Fibroblast of lung (primary cell): ENCODE data around the gene CTNND2. TPM values are rescaled to one million over a fixed set of nuclear protein-coding genes. Genes with fewer than 3 reads are reported as not detected.
A peak's percentile ranks its signal among the peaks of the same experiment; 100 is the strongest.

Experiments
- DNase-seq, 2 donors: peaks; one replicate each; pipeline versions ENCODE4 v3.0.0 to v3.0.0-alpha.2; 2010; ENCODE audit warnings: low read depth in 2 of 2
- H2AFZ ChIP-seq: 2 replicates; pipeline ENCODE4 v1.5.1; 2012; ENCODE audit warnings: low read length, control low read depth, inconsistent platforms
- H3K27ac ChIP-seq: 2 replicates; pipeline ENCODE4 v1.5.1; 2011; ENCODE audit warnings: low read length, control low read depth; ENCODE audit not compliant: insufficient read depth
- H3K27me3 ChIP-seq: 2 replicates; pipeline ENCODE4 v1.5.1; 2011; ENCODE audit warnings: mild to moderate bottlenecking, low read length; ENCODE audit not compliant: control insufficient read depth, insufficient read depth
- H3K36me3 ChIP-seq: 2 replicates; pipeline ENCODE4 v1.5.1; 2011; ENCODE audit warnings: low read length; ENCODE audit not compliant: control insufficient read depth, insufficient read depth
- H3K4me1 ChIP-seq: 2 replicates; pipeline ENCODE4 v1.5.1; 2011; ENCODE audit warnings: low read length; ENCODE audit not compliant: control insufficient read depth, insufficient read depth; ENCODE audit errors: extremely low read depth
- H3K4me2 ChIP-seq: 2 replicates; pipeline ENCODE4 v1.5.1; 2011; ENCODE audit warnings: low read length, control low read depth; ENCODE audit not compliant: insufficient read depth; ENCODE audit errors: extremely low read depth
- H3K4me3 ChIP-seq, 4 experiments: fragments of 200-600 bp in 1 of 4; sonication (generic) in 1 of 4; replicated peaks in 1 of 4; 2 replicates each; pipeline ENCODE4 v1.5.1; 2011 to 2016; ENCODE audit warnings: low read length in 4 of 4, low read depth in 3 of 4, mild to moderate bottlenecking in 3 of 4, control low read depth in 2 of 4, inconsistent platforms in 1 of 4, mixed read lengths in 1 of 4; ENCODE audit not compliant: insufficient read depth in 1 of 4; ENCODE audit errors: control extremely low read depth in 1 of 4
- H3K79me2 ChIP-seq: 2 replicates; pipeline ENCODE4 v1.5.1; 2012; ENCODE audit warnings: mild to moderate bottlenecking, low read length, inconsistent platforms; ENCODE audit not compliant: control insufficient read depth, insufficient read depth
- H3K9ac ChIP-seq: 2 replicates; pipeline ENCODE4 v1.5.1; 2011; ENCODE audit warnings: mild to moderate bottlenecking, low read length, control low read depth; ENCODE audit not compliant: insufficient read depth
- H3K9me3 ChIP-seq: 2 replicates; pipeline ENCODE4 v1.5.1; 2012; ENCODE audit warnings: low read depth, low read length; ENCODE audit not compliant: control insufficient read depth, insufficient read depth
- H4K20me1 ChIP-seq: 2 replicates; pipeline ENCODE4 v1.5.1; 2011; ENCODE audit warnings: low read length; ENCODE audit not compliant: control insufficient read depth, insufficient read depth; ENCODE audit errors: extremely low read depth
- CTCF ChIP-seq, 2 donors: IDR thresholded peaks in 1 of 2; conservative IDR thresholded peaks in 1 of 2; 1 replicate in 1 of 2; 2 replicates in 1 of 2; pipeline ENCODE4 v1.5.1; 2011 to 2012; ENCODE audit warnings: low read length in 2 of 2, control low read depth in 1 of 2, inconsistent platforms in 1 of 2, low read depth in 1 of 2, mild to moderate bottlenecking in 1 of 2
- EZH2 ChIP-seq: IDR thresholded peaks from 2 replicates; pipeline ENCODE4 v1.5.1; 2012; ENCODE audit warnings: low read length, control low read depth, mild to moderate bottlenecking; ENCODE audit errors: missing control alignments
- polyA plus RNA-seq, 2 donors: library from polyadenylated mRNA; depleted of rRNA in 1 of 2; stranded (reverse) in 1 of 2; unstranded in 1 of 2; fragments of >200 nt; gene quantifications; 2 replicates each; pipeline ENCODE4 v1.2.1, GENCODE V29; 2011 to 2012; ENCODE audit warnings: missing spikeins in 1 of 2
- total RNA-seq: library from RNA; depleted of rRNA; stranded (reverse); fragments of >200 nt; gene quantifications from 2 replicates; pipeline ENCODE4 v1.2.1, GENCODE V29; 2014

The CTNND2 gene
- total and polyA plus RNA-seq, 2 donors (not counting 1 experiment from before 2014, with no cell fraction given) = not detected

GRCh38 chr5:11298877-11299276, 605.4 kb downstream of the CTNND2 start:
- DNase-seq = no peak
- Histone ChIP-seq H3K9me3 (no peaks in the 10 kb centered on the region), H3K4me3 (no peak overlapping the region), H3K79me2 (no peaks in the 10 kb centered on the region), H3K4me1 (no peaks in the 10 kb centered on the region), H2AFZ (no peak overlapping the region), H3K27ac (no peak overlapping the region), H3K27me3 (no peaks in the 10 kb centered on the region), H3K9ac (no peak overlapping the region), H4K20me1 (no peaks in the 10 kb centered on the region), H3K36me3 (no peaks in the 10 kb centered on the region), H3K4me2 (no peak overlapping the region)
- TF ChIP-seq CTCF (conservative IDR thresholded peaks at IDR 0.05 in 1 of 2, IDR thresholded peaks at IDR 0.05 in 1 of 2; ENCODE audit: low read depth in 1 of 2, low read length in 2 of 2) = no peak
- TF ChIP-seq EZH2 = no peak

GRCh38 chr5:11293523-11293922, 610.7 kb downstream of the CTNND2 start:
- H3K27ac ChIP-seq = no peak overlapping the region
- H3K9ac ChIP-seq = no peak overlapping the region
- no peaks in the 10 kb centered on the region for H4K20me1 ChIP-seq
- H3K4me1 ChIP-seq = no peaks in the 10 kb centered on the region
- H3K4me2 ChIP-seq = no peak overlapping the region
- TF ChIP-seq CTCF (conservative IDR thresholded peaks at IDR 0.05 in 1 of 2, IDR thresholded peaks at IDR 0.05 in 1 of 2; ENCODE audit: low read depth in 1 of 2, low read length in 2 of 2) = no peak
- no peak for TF ChIP-seq EZH2
- peak in 1 of 2 donors; percentile 11 for DNase-seq
- no peak overlapping the region for H2AFZ ChIP-seq
- no peaks in the 10 kb centered on the region for H3K79me2 ChIP-seq
- H3K9me3 ChIP-seq = no peaks in the 10 kb centered on the region
- H3K4me3 ChIP-seq = no peak overlapping the region
- H3K27me3 ChIP-seq = no peaks in the 10 kb centered on the region
- no peaks in the 10 kb centered on the region for H3K36me3 ChIP-seq

GRCh38 chr5:11292648-11293356, 611.4 kb downstream of the CTNND2 start:
- no peaks in the 10 kb centered on the region for H3K36me3 ChIP-seq
- H3K27ac ChIP-seq = no peak overlapping the region

More at GRCh38 chr5:11292648-11293356, 611.4 kb downstream of the CTNND2 start:
- no peaks in the 10 kb centered on the region for H3K9me3 ChIP-seq
- no peak overlapping the region for H3K4me3 ChIP-seq
- H2AFZ ChIP-seq = no peak overlapping the region
- H3K4me2 ChIP-seq = no peak overlapping the region
- H3K79me2 ChIP-seq = no peaks in the 10 kb centered on the region
- no peaks in the 10 kb centered on the region for H3K27me3 ChIP-seq
- H3K4me1 ChIP-seq = no peaks in the 10 kb centered on the region
- DNase-seq = no peak
- no peak overlapping the region for H3K9ac ChIP-seq
- TF ChIP-seq EZH2 (no peak), CTCF (conservative IDR thresholded peaks at IDR 0.05 in 1 of 2, IDR thresholded peaks at IDR 0.05 in 1 of 2; ENCODE audit: low read depth in 1 of 2, low read length in 2 of 2) (no peak)
- no peaks in the 10 kb centered on the region for H4K20me1 ChIP-seq
